ENCODE measurements around the gene ATP6AP1.

Gene ATP6AP1

GRCh38 chrX:154428176-154429171, at the start of gene ATP6AP1 (continued):
- TF ChIP-seq SP3 (tag by site-specific recombination; IDR thresholded peaks at IDR 0.05) (peak; percentile 83), HOXD13 (CRISPR knock-in tag; IDR thresholded peaks at IDR 0.05; ENCODE audit: borderline replicate concordance) (0 out of 2 replicates have a peak, but pooled peaks have one; percentile 17), BCL6B (tag by site-specific recombination; IDR thresholded peaks at IDR 0.05) (no peak), ZBTB11 (tag by site-specific recombination; conservative IDR thresholded peaks at IDR 0.05; ENCODE audit: low read depth) (peak; percentile 23; the same call in 1 of the 2 replicates), ZNF37A (tag by site-specific recombination; IDR thresholded peaks at IDR 0.05) (no peak), ZXDB (tag by site-specific recombination; IDR thresholded peaks at IDR 0.05) (peak; percentile 49), ZNF112 (tag by site-specific recombination; IDR thresholded peaks at IDR 0.05) (no peak), ZNF10 (tag by site-specific recombination; IDR thresholded peaks at IDR 0.05) (no peak), ZNF558 (tag by site-specific recombination; IDR thresholded peaks at IDR 0.05) (no peak), ZNF692 (tag by site-specific recombination; IDR thresholded peaks at IDR 0.05) (peak; percentile 98), ATF2 (tag by site-specific recombination; IDR thresholded peaks at IDR 0.05; ENCODE audit: low read depth) (no peak), BCL11A (tag by site-specific recombination; IDR thresholded peaks at IDR 0.05; ENCODE audit: low read depth) (no peak), ZNF211 (tag by site-specific recombination; IDR thresholded peaks at IDR 0.05; ENCODE audit: low read depth) (no peak), ZNF23 (tag by site-specific recombination; IDR thresholded peaks at IDR 0.05; ENCODE audit: borderline replicate concordance) (no peak), ZNF777 (tag by site-specific recombination; IDR thresholded peaks at IDR 0.05; ENCODE audit: borderline replicate concordance) (no peak), SCRT2 (tag by site-specific recombination; IDR thresholded peaks at IDR 0.05) (no peak), SCRT1 (tag by site-specific recombination; IDR thresholded peaks at IDR 0.05; ENCODE audit: borderline replicate concordance) (no peak), ZNF24 (tag by site-specific recombination; IDR thresholded peaks at IDR 0.05) (no peak), GLIS1 (tag by site-specific recombination; IDR thresholded peaks at IDR 0.05) (peak; percentile 34; the same call in 1 of the 2 replicates), ZNF549 (tag by site-specific recombination; IDR thresholded peaks at IDR 0.05) (no peak), ZNF335 (tag by site-specific recombination; conservative IDR thresholded peaks at IDR 0.05) (peak; percentile 86), ZBTB49 (tag by site-specific recombination; IDR thresholded peaks at IDR 0.05; ENCODE audit: low read depth) (no peak), ZNF610 (tag by site-specific recombination; IDR thresholded peaks at IDR 0.05; ENCODE audit: borderline replicate concordance) (no peak), ZNF488 (tag by site-specific recombination; IDR thresholded peaks at IDR 0.05) (no peak), ZNF560 (tag by site-specific recombination; IDR thresholded peaks at IDR 0.05; ENCODE audit: borderline replicate concordance) (no peak), EGR2 (tag by site-specific recombination; IDR thresholded peaks at IDR 0.05; ENCODE audit: low read depth) (peak; percentile 56), ZNF600 (tag by site-specific recombination; IDR thresholded peaks at IDR 0.05) (0 out of 2 replicates have a peak, but pooled peaks have one; percentile 40)
